Stimulated activated CD4-positive, alpha-beta T cell treated with anti-CD3 and anti-CD28 coated beads, Interleukin-1b, Interleukin-23, amount 100 ng/mL, for 1 hour (primary cell): ENCODE measurements around the gene CILP2.

Experiments
- DNase-seq, 2 donors: peaks; one replicate each; pipeline ENCODE4 v3.0.0-alpha.2; 2020; ENCODE audit warnings: low read depth in 2 of 2

The CILP2 gene

DNA sequence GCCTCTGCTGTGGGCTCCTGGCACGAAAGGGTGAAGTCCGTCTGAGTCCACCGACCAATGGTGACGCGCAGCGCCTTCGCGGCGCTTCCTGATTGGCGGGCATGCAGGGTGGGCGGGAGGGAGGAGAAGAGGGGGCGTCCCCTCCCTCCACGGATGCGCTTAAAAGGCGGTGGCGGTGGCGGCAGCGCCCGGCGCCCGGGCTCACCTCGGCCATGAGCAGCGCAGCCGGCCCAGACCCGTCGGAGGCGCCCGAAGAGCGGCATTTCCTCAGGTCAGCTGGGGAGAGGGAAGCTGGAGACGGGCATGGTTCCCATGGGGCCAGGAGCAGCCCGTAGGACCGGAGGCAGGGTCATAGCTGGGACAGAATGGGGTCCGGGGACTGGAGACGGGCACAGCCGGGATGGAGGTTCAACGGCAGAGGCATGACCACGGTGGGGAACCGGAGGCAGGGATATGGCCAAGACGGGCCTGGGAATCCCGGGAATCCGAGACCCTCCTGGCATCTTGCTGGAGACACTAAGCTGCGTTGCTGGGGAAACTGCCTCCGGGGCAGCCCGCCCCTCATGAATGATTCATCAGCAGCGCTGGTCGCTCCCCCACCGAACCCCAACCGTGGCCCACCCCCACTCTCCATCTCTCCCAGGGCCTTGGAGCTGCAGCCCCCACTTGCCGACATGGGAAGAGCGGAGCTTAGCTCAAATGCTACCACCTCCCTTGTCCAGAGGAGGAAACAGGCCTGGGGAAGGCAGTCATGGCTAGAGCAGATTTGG lies 9.2 kb upstream of the CILP2 start, which contains the start of gene YJEFN3:
Gene YJEFN3 (plus strand): TSS at position 191 of the 770 bp plus-strand sequence. CDS start 22 bp downstream, at position 213.
- no peak for DNase-seq

DNA sequence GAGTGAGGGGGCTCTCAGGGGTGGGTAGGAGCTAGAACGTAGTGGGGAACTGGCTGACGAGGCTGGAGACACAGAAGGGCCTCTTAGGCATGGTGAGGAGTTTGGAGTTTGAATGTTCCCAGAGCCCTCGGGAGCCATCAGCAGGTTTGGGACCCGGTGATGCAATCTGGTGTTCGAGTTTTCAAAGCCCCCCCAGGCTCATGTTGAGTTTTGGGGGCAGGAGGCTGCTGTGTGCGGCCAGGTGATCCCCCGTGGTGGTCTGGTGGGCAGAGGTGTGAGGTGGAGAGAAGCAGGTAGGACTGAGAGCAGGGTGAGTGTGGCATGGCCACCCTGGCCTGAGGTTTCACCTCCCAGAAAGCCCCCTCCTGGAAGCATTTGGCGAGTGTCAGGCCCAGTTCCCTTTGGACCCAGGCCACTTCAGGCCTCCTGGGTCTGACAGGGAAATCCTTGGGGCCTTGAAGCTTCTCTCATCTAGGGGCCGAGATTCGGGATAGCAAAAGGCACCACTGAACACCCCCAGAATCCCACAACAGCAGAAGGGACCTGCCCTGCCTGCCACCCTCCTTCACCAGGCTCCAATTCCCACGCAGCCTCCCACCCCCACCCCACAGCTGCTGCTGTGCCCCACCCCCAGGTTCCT lies 8.2 kb upstream of the CILP2 start:
- no peak for DNase-seq

DNA sequence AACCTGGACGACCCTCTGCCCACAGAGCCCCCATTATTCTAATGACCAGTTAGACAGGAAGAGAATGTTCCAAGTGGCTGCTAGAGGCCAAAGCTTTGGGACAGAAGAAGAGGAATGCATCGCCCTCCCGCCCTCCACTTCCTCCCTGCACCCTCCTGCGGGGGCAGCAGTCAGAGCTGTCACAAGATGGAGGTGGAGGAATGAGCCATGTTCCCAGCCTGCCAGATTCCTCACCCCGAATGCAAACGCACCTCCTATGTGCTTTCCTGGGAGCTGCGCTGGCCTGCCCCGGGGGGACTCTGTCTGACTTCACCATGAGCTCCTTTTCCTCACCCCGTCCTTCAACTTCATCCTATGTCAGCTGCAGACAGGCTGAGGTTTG lies 7.7 kb upstream of the CILP2 start:
- no peak for DNase-seq

DNA sequence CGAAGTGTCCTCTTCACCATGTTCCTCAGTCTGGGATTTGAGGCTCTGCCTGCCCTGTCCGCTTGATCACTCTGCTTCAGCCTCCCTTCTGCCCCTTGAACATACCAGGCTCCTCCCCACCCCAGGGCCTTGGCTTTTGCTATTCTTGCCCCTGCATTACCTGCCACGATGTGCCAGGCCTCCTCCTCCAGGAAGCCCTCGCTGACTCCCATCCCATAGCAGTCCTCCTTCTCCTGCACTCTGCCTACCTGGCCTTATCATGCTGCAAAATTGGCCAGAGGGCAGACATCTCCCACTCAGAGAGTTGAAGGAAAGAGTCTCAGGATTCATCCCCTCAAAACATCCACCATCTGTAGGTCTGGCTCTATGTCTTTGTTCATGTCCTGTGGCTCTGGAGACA lies 7.2 kb upstream of the CILP2 start:
- DNase-seq = no peak

- DNase-seq = peak; percentile 70 to 85
These were observed 5.9 kb upstream of the CILP2 start for GRCh38 chr19:19531951-19532805.

- no peak for DNase-seq
These were observed 5.0 kb upstream of the CILP2 start for GRCh38 chr19:19532806-19533701.

DNA sequence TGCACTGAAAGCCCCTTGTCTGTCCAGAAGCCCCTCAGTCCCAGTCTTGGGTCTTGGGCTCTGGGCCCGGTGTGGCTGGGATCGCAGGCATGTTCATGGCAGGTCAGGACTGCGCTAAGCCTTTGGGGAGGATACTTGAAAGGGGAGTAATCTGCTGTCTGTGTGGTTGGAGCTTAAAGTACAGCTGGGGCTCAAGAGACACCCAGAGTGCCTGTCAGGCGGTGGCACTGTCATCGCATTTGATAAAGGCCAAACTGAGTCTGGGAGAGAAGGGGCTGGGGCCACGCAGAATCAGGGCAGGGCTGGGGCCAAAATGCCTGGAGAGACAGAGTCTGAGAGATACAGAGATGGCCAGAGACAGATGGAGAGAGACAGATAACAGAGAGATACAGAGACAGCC lies 4.2 kb upstream of the CILP2 start:
- DNase-seq = no peak

DNA sequence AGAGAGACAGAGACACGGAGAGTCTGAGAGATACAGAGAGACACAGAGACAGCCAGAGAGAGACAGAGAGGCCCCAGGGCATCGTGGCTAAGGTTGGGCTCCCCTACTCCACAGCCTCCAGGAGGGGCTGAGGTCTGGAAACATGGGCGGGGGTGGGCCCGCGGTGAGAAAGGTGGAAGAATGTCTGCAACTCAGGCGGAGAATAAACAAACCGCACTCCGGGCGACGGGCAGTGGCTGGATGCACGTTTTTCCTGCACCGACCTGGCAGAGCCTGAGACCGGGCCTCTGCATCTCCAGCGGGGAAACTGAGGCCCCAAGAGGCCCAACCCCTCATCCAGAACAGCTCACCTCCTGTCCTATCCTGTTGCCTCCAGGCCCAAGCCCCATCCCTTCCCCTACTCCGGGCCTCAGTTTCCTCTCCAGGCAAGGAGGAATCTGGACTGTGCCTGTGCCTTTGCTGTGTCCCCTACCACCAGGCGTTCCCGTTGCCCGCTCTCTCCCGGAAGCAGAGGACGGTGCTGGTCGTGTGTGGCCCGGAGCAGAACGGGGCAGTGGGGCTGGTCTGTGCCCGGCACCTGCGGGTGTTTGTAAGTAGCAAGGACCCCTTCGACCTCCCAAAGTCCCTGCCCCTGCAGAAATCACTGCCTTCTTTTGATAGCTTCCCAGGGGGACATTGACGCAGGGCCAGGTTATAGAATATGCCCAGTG lies 3.4 kb upstream of the CILP2 start:
- DNase-seq = no peak

DNA sequence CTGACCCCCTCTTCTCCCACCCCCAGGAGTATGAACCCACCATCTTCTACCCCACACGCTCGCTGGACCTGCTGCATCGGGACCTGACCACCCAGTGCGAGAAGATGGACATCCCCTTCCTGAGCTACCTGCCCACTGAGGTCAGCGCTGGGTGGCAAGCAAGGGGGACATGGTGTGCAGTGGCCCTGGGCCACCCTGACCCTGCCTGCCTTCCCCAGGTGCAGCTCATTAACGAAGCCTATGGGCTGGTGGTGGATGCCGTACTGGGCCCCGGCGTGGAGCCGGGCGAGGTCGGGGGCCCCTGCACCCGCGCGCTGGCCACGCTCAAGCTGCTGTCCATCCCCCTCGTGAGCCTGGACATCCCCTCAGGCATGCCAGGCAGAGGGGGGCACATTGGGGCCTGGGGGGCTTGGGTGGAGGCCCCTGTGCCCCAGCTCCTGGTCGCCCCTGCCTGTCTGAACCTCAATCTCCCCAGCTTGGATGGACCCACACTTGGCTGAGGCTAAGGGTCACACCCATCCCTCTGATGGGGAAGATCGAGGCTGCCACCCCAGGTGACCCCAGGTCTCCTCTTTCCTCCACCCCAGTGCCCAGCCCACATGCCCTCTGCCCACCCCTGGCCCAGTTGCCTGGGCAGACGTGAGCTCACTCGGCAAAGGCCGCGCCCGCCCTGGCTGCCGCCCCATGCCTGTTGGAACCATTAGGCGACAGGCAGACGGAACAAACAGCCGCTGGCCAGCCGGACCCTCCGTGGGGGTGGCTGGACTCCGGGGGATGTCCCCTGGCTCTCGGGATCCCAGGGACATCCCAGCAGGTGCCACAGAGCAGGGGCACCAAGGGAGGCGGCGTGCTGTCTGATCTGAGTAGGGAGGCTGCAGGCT lies 2.5 kb upstream of the CILP2 start:
- DNase-seq = no peak

DNA sequence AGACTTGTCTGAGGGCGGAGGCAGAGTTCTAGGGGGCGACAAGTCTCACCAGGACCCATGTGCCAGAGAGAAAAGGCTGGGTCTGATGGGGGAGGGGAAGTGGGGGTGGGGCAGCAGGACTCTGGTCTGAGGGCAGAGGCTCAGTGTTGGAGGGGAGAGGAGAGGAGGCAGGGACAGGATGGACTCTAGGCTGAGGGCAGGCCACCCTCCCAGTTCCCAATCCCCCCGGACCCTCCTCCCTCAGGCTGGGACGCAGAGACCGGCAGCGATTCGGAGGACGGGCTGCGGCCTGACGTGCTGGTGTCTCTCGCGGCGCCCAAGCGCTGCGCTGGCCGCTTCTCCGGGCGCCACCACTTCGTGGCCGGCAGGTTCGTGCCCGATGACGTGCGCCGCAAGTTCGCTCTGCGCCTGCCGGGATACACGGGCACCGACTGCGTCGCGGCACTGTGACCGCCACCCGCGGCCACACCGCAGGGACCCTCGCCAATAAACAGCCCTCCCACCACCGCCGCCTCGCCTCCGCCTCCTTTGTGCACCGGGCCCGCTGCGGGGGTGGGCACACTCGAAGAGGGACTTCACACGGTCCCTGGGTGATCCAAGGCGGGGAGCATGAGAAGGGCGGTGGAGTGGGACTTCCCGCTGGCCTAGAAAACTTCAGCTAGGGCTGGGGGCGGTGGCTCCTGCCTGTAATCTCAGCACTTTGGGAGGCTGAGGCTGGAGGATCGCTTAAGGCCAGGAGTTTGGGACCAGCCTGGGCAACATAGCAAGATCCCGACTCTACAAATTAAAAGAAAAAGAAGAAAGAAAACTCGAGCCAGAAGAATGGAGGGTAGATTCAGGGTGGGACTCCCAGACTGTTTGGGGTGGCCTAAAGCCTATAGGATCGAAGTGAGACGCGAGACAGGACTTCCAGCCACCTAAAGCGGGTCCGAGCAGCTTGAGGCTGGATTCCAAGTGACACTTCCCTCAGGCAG lies 703 bp upstream of the CILP2 start:
- DNase-seq = no peak

DNA sequence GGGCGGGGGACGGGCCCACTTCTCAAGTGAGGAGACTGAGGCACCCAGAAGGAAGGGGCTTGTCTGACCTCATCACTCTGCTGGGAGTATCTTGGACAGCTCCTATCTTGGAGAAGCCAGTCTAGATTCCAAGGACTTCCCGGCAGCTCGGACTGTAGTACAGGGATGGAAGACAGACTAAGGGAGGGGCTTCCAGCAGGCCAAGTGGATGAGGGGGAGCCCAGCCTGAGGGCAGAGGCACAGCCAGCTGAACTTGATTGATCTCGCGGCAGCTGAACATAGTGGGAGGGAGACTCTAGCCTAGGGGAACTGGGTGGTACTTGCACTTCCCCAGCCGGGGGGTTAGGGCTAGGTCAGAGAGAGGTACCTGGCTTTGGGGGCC lies 711 bp downstream of the CILP2 start:
- no peak for DNase-seq

- DNase-seq = no peak
These were observed 1.6 kb downstream of the CILP2 start for GRCh38 chr19:19539698-19540063.

DNA sequence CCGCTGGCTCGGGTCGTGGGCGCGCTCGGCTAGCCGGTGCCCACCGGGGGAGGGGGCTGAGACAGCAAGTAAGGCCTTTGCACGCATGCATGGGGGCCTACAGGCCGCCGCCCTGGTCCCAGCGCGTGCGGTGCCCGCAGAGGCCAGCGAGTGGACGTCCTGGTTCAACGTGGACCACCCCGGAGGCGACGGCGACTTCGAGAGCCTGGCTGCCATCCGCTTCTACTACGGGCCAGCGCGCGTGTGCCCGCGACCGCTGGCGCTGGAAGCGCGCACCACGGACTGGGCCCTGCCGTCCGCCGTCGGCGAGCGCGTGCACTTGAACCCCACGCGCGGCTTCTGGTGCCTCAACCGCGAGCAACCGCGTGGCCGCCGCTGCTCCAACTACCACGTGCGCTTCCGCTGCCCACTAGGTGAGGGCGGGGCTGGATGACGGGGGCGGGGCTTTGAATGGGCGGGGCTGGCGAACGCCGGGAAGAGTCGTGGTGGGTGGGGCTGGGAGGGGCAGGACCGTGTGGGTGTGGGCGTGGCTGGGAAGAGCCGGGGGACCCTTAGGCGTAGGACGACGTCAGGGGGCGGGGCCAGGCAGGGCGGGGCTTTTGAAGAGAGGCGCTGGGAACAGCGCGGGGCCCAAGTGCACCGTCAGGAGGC lies 2.1 kb downstream of the CILP2 start:
- peak in 1 of 2 donors; percentile 52 for DNase-seq

GRCh38 chr19:19540715-19541515 lies 2.9 kb downstream of the CILP2 start:
- DNase-seq = peak; percentile 46 to 64

DNA sequence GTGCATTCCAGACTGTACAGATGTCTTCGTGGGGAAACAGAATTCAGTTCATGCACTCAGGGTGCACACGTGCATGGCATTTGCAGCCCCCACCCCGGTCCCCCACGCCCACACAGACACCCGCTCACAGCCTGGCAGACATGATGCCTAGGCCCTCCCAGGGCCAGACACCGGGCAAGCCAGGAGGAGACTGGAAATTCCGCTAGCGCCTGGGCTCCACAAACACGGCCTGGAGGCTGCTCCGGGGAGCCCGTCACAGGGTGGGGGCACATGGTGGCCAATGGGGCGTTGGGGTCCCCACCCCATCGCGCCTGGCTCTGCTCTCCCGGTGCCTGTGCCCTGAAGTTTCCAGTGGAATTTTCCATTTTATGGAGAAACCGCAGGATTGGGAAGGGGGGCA lies 3.6 kb downstream of the CILP2 start:
- DNase-seq = no peak

- DNase-seq = no peak
These were observed 4.4 kb downstream of the CILP2 start for GRCh38 chr19:19542507-19542906.

- no peak for DNase-seq
These were observed 5.0 kb downstream of the CILP2 start for GRCh38 chr19:19543101-19543500.
